GM11168 (cell line): Measurements from ENCODE around the gene SETBP1.

Experiments used
- in situ Hi-C: fragments of 300-500 bp; cut with MboI; formaldehyde crosslinking; loops from one replicate; pipeline ENCODE4 v1.12.0; 2022; ENCODE audit warnings: low sequenced_read_pairs; ENCODE audit not compliant: unreplicated experiment

The SETBP1 gene

DNA sequence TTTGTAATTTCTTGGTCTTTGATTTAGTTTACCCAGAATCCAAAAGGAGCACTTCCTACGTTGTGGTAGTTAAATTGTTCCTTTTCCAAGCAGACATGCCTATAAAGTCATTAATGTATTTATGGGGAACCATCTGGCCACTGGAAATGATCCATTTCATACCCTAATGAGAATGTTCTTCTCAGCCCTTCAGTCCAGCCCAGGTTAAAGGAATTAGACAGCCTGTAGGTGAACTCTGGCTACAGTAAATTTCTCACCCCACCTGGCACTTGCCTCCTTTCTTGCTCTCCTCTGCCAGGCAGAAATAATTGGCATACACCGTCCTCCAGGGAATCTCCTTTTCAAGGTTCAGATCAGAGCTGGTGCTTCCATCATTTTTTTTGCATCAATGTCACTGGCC, 121.1 kb downstream of the SETBP1 start:
- in situ Hi-C loops: no loop called here

DNA sequence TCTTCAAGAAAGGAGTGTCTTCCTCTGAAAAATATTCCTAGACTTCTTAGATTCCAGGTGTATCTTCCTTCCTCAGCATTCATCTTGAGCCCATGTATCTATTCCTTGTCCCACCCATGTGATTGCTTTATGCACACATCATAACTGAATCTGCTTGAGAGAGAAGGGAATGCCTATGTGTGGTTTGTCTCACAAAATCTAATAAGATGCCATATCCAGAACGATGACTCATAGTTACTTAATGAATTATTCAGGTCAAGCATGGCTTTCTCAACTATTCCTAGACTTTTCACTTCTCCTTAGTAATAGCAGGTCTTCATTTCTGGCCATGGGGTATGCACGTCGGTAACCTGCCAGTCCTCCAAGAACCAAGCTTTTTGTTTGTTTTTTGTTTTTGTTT, 121.8 kb downstream of the SETBP1 start:
- in situ Hi-C loops: no loop called here

DNA sequence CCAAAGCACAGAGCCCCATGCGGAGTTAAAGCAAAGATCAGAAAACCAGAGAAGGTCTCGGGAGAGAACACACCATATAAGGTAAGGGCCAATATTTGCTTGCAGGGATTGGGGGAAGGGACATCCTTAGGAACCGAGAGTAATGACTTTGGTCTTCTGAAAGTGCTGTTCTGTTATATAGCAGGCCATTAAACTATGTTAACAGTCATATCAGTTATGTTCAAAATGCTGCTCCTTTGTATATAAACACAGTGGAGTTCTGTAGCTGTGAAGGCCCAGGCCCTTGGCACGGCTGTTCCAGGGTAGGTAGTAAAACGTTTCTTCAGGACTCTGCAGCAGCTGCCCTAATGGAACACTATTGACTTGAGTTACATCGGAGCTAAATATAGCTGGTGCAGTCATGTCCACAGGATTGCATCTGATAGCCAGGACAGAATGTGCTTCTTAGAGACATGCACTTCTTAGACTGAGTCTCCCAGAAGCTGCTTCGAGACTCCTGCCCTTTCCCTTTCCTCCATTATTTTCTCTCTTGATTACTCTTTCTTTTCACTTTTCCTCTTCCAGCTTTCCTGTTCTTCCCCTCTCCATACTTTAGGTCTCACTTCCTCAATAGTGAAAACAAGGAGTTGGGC, 122.4 kb downstream of the SETBP1 start:
- in situ Hi-C loops: no loop called here

DNA sequence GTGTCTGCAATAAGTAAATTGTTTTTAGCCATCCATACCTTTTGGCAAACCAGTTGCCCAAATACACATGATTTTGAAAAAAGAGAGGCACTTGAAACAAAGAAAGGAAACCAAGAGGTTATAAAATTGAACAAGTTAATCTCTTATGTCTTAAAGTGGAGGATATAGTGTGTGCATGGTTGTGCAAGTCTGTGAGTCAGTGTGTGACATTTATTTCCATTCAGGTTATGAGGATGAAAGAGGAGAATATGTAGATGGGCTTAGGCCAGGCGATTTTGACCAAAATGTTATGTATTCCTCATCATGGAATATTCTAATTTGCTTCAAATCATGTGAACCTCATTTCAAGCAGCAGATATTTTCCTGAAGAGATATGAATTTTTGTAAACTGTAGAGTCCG, 123.3 kb downstream of the SETBP1 start:
- in situ Hi-C loops: no loop called here

DNA sequence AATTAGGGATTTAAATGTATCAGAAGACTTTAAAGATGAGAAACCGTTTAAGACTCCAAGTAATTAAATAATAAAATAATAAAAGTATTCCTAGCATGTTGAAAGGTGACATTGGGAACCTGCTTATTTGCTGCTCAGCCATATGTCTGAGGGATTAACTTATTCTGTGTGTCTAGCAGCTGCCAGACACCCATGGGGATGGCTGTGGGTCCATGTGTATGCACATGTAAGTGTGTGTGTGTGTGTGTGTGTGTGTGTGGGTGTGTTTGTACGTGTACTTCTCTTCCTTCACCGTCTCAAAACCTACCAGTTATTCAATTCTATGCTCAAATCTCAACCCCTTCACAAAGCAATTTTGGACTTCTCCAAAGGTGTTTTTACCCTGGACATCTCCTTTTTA, 124.5 kb downstream of the SETBP1 start:
- in situ Hi-C loops: no loop called here

DNA sequence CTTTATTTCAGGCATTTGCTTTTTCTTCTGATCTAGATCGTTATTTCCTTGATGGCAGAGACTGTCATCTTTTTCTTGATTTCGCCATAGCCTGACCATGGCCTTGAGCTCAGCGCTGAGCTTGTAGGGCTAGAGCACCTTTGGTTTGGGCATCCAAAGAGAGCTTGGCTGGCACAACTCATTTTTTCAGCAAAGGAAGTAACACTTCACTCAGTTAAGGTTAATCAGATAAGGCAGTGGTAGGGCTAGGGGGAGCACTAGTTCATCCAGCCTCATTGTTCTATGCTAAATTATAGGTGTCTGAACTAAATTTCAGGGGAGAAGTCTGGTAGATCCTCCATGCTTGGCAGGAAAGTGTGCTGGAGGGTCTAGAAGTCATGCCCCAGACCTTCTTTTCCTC, 125.0 kb downstream of the SETBP1 start:
- in situ Hi-C loops: no loop called here

DNA sequence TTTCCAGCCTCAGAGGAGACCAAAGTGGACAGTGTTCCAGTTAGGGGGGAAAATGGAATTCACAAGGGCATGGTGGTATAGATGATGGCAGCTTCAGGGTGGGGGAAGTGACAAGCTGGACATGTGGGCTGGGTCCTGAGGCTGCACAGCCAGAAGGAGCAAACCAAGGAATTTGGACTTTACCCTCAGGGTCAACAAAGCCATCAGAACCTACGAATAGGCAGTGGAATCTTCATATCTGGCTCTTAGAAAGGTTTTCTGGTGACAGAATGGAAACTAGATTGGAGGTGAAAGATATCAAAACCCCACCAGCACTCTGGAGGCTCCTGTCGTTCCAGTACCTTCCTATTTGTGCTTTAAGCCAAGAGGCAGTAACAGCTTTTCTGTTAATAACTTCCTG, 127.1 kb downstream of the SETBP1 start:
- in situ Hi-C loops: no loop called here

DNA sequence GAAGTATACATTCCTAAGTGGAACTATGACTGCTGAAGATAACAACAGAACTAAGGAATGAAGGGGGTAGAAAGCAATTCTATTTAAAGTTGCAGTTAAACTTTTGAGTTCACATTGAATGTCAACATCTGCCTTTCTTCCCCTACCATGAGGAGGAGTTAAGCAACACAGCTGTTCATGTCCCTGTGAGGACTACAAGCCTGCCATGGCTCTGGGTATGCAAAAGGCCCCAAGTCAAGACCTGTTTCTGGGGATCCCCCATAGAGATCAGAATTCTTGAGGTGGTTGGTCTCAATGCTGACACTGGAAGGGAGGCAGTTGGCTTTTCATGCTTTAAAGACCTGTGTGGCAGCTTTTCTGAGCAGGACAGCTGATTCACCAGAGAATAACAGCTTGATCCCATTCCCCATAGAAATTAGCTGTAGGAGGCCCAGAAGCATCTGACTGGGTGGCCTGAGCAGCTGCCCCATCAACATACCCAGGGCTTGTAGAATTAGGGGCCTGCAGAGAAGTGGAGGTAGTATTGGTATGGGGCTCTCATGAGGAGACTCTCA, 131.0 kb downstream of the SETBP1 start:
- in situ Hi-C loops: no loop called here

DNA sequence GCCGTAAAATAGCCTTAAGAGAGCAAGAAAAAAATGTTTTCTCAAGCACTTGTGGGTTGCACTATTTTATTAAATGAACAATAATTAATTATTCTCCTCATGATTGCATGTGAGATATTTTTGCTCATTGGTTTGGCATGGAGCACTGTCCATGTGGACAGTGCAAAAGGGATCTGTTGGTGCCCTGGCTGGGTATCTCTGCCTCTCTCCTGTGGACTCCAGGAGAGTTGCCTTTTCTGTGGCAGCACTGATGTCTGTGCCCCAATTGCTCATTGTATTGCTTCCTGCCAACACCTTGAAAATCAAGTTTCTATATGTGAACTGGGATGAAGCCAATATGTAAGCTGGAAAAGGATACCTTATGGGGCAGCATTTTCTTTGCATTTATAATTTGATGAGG, 131.7 kb downstream of the SETBP1 start:
- in situ Hi-C loops: no loop called here

DNA sequence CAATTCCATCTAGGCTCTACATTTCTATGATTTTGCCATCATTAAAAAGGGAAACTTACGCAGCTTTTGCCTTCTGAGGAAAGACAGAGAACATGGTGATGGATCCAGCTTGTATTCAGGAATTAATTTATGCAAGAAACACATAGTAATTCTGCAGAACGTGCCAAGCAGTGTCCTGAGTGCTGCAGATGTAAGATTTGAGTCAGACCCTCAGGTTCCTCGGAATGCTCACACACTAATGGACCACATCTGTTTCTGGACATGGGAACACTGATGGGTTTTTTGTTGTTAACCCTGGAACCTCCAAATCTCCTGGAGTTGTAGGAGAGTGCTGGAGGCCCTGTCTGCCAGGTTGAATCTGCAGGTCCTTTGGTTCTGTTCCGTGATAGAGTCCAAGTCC, 132.9 kb downstream of the SETBP1 start:
- in situ Hi-C loops: no loop called here

DNA sequence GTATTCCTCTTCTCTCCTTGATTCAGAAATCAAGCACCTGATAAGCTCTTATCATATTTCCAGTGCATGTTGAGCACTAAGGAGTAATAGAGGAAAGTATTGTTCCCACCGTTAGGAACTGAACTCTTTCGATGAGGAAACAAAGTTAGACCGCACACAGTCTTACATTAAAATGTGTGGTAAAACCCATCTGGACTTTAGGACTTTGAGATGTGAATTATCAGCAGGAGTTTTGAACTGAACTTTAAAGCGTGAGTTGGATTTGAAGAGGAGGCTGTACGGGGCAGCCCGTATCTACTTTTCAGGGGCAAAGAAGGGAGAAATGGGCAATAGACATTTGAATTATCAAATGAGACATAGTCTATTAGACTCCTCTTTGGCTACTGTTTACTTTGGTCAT, 134.4 kb downstream of the SETBP1 start:
- in situ Hi-C loops: no loop called here

DNA sequence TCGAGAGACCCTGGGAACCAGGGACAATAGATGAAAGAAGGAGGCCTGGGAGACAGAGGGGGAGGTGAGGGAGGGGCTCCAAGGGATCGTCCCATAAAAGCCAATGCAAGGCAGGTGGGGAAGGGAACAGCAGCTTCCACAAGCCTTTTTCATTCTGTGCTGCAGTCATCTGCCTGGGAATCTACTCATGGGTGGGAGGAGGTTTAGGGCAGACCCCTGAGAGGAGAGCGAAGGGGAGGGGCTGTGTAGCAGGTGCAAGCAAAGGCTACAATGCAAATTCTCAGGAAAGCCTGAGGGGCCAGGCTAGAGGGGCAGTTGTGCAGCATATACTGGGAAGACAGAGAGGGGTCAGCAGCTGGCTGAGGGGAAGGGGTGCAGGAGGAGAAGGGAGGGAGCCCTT, 135.4 kb downstream of the SETBP1 start:
- in situ Hi-C loops: no loop called here

DNA sequence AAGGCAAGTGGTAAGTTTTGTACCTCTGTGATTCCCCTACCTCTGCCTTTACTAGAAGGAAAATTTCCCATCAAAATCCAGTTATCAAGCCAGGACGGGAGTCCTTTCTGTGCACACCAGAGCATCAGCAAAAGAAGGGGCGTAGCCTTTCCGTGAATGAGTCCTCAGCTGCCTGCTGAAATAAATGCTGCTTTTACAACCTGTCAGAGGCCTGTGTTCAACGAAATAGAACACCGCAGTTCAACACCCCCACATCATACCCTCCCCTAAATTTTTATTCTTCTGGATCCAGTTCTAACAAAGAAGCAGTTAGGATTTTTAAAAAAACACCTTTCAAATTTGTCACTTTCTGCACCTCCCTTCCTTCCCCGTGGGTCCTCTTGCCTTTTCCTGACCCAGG, 135.8 kb downstream of the SETBP1 start:
- in situ Hi-C loops: no loop called here

DNA sequence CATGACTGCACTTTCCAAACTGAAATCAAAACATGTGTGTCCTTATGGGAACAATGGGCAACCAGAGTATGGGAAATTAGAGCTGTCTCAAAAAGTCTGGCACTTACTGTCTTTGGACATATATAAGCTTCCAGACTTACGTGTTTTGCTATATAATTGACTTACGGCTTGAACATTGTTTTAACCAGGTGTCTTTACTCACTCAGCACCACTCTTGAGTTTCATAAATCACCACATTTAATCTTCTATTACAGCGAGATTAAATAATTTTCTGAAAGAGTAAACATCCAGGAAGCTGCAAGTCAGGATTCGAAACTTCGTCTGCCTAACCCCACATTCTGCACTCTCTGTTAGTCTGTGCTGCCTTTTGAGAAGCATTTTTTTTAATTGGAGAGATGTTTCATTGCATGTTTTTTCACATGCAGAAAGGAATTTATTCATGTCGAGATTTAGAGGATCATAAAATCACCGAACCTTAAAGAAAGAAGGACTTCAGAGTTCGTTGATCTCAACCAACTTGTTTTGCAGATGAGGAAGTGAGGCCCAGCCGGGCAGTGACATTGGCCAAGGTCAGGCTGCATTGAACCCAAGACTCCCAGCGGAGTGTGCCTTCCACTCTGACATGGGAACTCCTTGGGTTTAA, 137.3 kb downstream of the SETBP1 start:
- in situ Hi-C loops: no loop called here

DNA sequence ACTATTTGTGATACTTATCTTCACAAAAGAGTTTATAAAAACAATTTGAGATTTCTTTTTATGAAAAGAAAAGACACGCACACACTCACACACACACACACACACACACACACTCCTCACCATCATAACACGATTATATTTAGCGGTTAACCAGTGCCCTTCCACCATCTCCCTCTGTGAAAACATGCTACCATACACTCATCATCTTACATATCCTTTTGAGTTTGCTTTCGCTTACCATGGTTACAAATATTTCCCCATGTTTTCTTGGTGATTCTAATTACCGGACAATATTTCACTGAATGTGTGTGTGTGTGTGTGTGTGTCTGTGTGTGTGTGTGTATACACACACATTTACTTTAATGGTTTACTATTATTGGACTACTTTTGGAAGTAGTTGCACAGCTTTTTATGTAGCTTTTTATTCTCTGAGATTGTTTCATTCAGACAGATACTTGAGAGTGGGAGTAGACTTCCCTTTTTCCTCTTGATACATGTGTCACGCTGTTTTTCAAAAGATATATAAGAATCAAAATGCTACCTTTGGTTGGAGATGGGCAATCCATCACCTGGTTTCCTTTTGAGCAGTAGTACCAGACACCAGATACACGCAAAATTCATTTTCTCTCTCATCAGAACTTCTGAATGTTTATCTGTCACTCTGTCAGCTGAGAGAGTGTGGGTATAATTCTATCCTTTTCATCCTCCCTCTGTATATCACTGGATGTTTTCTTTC, 138.1 kb downstream of the SETBP1 start:
- in situ Hi-C loops: no loop called here

DNA sequence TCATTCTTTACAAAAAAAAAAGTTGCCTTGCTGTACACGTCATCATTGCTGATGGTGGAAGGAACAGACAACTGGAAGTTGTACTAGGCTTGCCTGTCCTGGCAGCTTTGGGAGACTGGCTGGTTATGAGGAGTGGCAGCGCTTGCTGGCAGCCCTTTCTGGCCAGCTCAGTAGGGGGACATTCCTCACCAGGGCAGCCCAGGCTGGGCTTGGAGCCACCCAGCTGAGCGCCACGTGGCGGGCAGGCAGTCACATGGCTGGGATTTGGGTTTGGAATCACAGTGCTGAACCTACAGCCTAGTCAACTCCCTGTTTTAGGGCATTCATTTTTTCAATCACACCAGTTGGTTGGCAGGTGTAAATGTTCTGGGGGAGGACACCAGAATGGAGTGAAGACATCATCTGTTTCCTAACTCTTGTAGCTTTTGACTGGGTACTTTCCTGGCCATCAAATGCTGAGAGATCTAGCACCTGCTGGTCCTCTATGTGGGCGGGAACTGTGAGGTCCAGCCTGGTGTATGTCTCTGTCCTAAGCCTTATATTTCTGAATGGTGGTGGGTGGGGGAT, 139.3 kb downstream of the SETBP1 start:
- in situ Hi-C loops: no loop called here

DNA sequence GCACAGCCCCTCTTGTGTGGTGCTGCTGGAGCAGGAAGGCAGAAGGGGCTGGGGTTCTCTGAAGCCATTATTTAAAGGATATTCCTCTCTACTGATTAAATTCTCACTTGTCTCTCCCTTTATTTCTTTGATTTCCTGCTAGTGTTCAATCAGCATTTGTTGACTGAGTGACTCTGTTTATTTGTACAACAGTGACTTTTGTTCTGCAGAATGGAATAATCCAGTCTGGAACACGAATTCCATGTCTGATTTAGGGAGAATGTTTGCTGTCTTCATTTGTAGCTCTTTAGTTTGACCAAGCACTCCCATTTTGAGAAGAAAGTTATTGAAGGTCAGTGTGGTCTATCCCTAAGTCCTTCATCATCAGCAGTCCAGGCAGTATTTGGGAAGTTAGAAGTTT, 141.2 kb downstream of the SETBP1 start:
- in situ Hi-C loops: no loop called here

DNA sequence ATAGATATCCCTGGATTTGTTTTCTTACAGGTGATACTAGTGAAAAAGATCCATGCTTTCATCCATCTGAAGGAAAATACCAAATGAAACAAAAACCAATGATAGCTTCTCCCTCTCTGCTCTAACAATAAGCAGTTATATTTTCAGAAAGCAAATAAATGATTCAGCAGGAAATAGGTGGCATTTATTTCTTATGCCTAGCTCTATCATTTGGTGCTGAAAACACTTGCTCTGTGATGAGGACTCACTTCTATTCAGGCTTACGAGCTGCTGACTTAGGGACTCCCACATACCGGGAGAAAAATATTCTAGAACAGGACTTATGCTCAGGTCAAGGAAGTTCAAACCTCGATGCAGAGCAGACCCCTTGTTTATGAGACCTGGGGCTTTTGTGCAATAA, 142.6 kb downstream of the SETBP1 start:
- in situ Hi-C loops: no loop called here

DNA sequence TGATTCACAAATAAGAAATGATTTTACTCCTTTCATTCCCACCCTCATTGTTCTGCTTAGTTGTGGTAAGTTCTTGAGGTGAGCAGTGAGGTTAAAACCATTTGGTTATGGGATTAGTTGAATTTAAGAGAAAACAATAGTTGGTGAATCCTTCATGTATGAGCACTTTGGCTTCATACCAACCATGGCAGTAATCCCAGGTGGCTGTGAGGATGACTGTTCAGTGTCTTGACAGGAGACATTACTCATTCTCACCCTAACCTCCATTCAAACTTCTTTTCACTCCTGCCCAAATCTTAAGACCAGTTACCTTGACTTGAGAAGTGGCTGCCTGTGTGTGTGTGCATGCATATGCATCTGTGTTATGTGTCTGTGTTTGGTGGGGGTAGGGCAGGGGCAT, 143.1 kb downstream of the SETBP1 start:
- in situ Hi-C loops: no loop called here

DNA sequence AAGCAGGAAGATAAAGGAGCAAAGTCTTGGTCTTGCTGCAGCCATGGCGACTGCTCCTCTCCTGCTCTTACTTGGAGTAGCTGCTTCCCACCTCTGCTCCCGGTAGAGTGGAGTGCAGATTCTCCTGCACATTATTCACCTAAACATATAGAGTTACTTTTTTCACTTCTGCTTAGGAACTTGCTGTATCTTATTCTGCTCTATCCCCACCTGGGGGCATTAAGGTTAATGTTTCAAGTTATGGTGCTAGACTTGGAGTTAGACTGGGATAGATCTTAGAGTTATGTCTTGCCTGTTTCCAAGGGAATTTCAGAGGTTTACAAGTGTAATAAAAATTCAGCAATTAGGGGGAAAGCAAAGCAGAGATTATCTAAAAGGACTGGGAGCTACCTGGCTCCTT, 144.2 kb downstream of the SETBP1 start:
- in situ Hi-C loops: no loop called here
